ENCODE results near the gene AMBRA1.
A peak's percentile ranks its signal among the peaks of the same experiment; 100 is the strongest.

Gene AMBRA1

DNA sequence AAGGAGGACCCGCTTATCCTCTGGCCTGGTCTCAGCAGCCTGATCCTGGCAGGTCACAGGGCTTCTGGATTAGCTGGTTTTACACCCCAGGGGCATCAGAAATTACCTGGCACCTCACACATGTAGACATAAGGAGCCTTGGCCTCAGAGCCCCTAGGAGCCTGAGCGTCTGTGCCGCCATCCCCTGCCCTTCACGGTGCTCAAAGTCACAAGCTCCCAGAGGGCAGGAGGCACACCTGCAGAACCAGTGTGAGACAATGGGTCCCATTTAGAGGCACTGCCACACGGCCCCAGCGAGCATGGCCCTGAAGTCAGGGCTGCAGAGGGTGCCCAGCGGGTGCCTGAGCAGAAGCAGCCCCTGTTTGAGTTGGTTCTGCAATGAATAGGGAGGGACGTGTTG, 242.7 kb downstream of the AMBRA1 start:
- DNase-seq = no peak
- H3K4me1 ChIP-seq = peaks cover 0 to 55% (median 22%) of the 10 kb centered on the region in 4 donors
- intact Hi-C loops (cut with DNase I; ENCODE audit: low total_unique reads) = no loop called here
- no peaks in the 10 kb centered on the region for H3K9me3 ChIP-seq
- H3K27me3 ChIP-seq = no peaks in the 10 kb centered on the region
- TF ChIP-seq CTCF (IDR thresholded peaks at IDR 0.05) = no peak
- no peak overlapping the region for H3K27ac ChIP-seq
- peaks cover 0 to 3% (median 0%) of the 10 kb centered on the region in 3 donors for H3K36me3 ChIP-seq
- no peak overlapping the region for H3K4me3 ChIP-seq

GRCh38 chr11:46350695-46351094, 243.1 kb downstream of the AMBRA1 start:
- H3K4me1 ChIP-seq = peaks cover 0 to 58% (median 22%) of the 10 kb centered on the region in 4 donors
- H3K4me3 ChIP-seq = no peak overlapping the region
- TF ChIP-seq CTCF (IDR thresholded peaks at IDR 0.05) = no peak
- H3K27me3 ChIP-seq = no peaks in the 10 kb centered on the region
- no peak for DNase-seq
- H3K9me3 ChIP-seq = no peaks in the 10 kb centered on the region
- H3K27ac ChIP-seq = no peak overlapping the region
- intact Hi-C loops (cut with DNase I; ENCODE audit: low total_unique reads) = no loop called here
- H3K36me3 ChIP-seq = no peaks in the 10 kb centered on the region

DNA sequence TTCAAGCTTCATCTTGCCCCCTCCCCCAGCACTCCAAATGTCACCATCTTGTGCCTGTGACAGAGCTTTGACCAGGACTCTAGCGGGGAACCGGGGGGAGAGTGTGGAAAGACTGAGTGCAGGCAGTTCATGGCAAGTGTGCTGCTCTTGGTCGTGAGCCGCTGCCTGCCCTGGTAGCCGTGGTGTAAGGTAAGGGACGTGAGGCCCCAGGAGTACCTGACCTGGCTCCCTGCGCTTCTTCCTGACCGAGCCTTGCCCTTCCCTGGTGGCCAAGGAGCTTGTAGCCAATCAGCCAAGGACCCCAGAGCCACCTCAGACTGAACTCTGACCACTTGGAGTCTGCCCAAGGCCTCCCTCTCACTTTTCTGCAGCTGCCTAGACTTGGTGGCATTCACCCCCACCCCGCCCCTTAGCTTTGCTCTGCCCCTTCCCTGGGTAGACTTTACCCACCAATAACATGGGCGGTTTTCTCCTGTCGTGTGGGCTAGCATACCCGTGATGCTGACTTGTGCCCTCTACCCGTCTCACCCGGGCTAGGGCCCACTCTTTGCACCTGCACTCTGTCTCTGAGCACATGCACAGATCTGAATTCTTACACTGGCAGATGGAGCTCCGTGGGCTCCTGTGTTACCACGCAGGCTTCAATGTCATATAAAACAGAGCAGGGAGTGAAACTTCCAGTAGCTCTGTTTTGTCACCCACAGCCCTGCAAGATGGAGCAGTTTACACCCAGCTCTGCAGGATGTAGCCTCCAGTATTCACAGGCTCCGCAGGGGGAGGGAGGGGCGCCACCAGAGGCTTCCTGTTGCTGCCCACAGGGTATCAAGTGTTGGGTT, 245.0 kb downstream of the AMBRA1 start:
- no peak for DNase-seq
- intact Hi-C loops (cut with DNase I; ENCODE audit: low total_unique reads) = no loop called here
- TF ChIP-seq CTCF (IDR thresholded peaks at IDR 0.05) = no peak
- Histone ChIP-seq H3K36me3 (no peaks in the 10 kb centered on the region), H3K9me3 (no peaks in the 10 kb centered on the region), H3K4me3 (peak overlapping the region in 1 of 2 donors; percentile 95), H3K27ac (no peak overlapping the region), H3K27me3 (no peaks in the 10 kb centered on the region), H3K4me1 (peaks cover 0 to 58% (median 22%) of the 10 kb centered on the region in 4 donors)

- Histone ChIP-seq H3K27ac (peak overlapping the region; percentile 56 to 66), H3K9me3 (no peaks in the 10 kb centered on the region), H3K4me1 (peaks cover 0 to 57% (median 22%) of the 10 kb centered on the region in 4 donors), H3K4me3 (peak overlapping the region; percentile 90 to 95), H3K27me3 (no peaks in the 10 kb centered on the region), H3K36me3 (no peaks in the 10 kb centered on the region)
- no peak for TF ChIP-seq CTCF (IDR thresholded peaks at IDR 0.05)
- peak in 1 of 2 donors; percentile 74 for DNase-seq
- intact Hi-C loops (cut with DNase I; ENCODE audit: low total_unique reads) = no loop called here
Observed at GRCh38 chr11:46347637-46348311, 246.0 kb downstream of the AMBRA1 start.

- TF ChIP-seq CTCF (IDR thresholded peaks at IDR 0.05) = peak; percentile 66 to 99
- H3K27ac ChIP-seq = peak within 1 kb of the TSS; percentile 56 to 66
- H3K36me3 ChIP-seq = no peaks in the 10 kb centered on the region
- peak within 1 kb of the TSS; percentile 90 to 95 for H3K4me3 ChIP-seq
- H3K27me3 ChIP-seq = no peaks in the 10 kb centered on the region
- H3K4me1 ChIP-seq = peaks cover 0 to 50% (median 19%) of the 10 kb centered on the region in 4 donors
- intact Hi-C loops (cut with DNase I; ENCODE audit: low total_unique reads) = no loop called here
- H3K9me3 ChIP-seq = no peaks in the 10 kb centered on the region
- DNase-seq = peak; percentile 74 to 92
Observed at GRCh38 chr11:46346886-46347636, 246.8 kb downstream of the AMBRA1 start, which contains the start of gene DGKZ. Gene DGKZ (plus strand): TSS chr11:46347463. CDS start chr11:46347660, 197 bp downstream.
